Thoracic aorta (tissue), 2 donors: Measurements from ENCODE around the gene B4GALNT2. TPM values are rescaled to one million over a fixed set of nuclear protein-coding genes. Genes with fewer than 3 reads are reported as not detected.

ENCODE experiments used
- ATAC-seq: fragments of 150-250 bp; one replicate; pipeline ENCODE4 v1.8.0; 2017; ENCODE audit warnings: low read depth; ENCODE audit not compliant: insufficient number of reproducible peaks, low FRiP score
- DNase-seq: peaks from one replicate; pipeline ENCODE4 v3.0.0-alpha.2; 2020; ENCODE audit warnings: low spot score
- H3K27ac ChIP-seq, 2 donors: fragments of 200-600 bp; sonication (generic); 1 replicate in 1 of 2; 2 replicates in 1 of 2; pipeline ENCODE4 v1.5.1; 2016; ENCODE audit warnings: mild to moderate bottlenecking in 2 of 2, moderate library complexity in 2 of 2
- H3K27me3 ChIP-seq: fragments of 200-600 bp; sonication (generic); replicated peaks from 2 replicates; pipeline ENCODE4 v1.6.0; 2016; ENCODE audit warnings: mild to moderate bottlenecking; ENCODE audit not compliant: insufficient read depth
- H3K36me3 ChIP-seq: fragments of 200-600 bp; sonication (generic); one replicate; pipeline ENCODE4 v1.5.1; 2016
- H3K4me1 ChIP-seq, 2 donors: fragments of 200-600 bp; sonication (generic); 1 replicate in 1 of 2; 2 replicates in 1 of 2; pipeline versions ENCODE4 v1.5.1 to v1.6.0; 2016; ENCODE audit warnings: low read depth in 2 of 2, mild to moderate bottlenecking in 1 of 2; ENCODE audit not compliant: control insufficient read depth in 1 of 2
- H3K4me3 ChIP-seq: fragments of 200-600 bp; sonication (generic); 2 replicates; pipeline ENCODE4 v1.5.1; 2016; ENCODE audit warnings: mild to moderate bottlenecking
- H3K9me3 ChIP-seq: fragments of 200-600 bp; sonication (generic); 2 replicates; pipeline ENCODE4 v1.5.1; 2016
- CTCF ChIP-seq: fragments of 200-600 bp; sonication (generic); IDR thresholded peaks from one replicate; pipeline ENCODE4 v1.5.1; 2019; ENCODE audit warnings: antibody characterized with exemption
- total RNA-seq, 2 donors: library from RNA; depleted of rRNA; stranded (reverse); fragments of >200 nt; gene quantifications; one replicate each; pipeline versions ENCODE4 v1.1.0 to v1.2.3, GENCODE V29; 2016

Gene B4GALNT2
- total RNA-seq, 2 donors from 2014 or later = not detected

GRCh38 chr17:49195751-49196150, 63.2 kb downstream of the B4GALNT2 start:
- Histone ChIP-seq H3K4me3 (no peak overlapping the region), H3K27ac (no peak overlapping the region), H3K27me3 (no peaks in the 10 kb centered on the region), H3K9me3 (no peaks in the 10 kb centered on the region), H3K36me3 (no peaks in the 10 kb centered on the region), H3K4me1 (no peaks in the 10 kb centered on the region)
- ATAC-seq (no peak), DNase-seq (no peak)
- no peak for TF ChIP-seq CTCF

- Histone ChIP-seq H3K27ac (no peak overlapping the region), H3K4me3 (no peak overlapping the region), H3K4me1 (no peaks in the 10 kb centered on the region), H3K27me3 (no peaks in the 10 kb centered on the region), H3K36me3 (no peaks in the 10 kb centered on the region), H3K9me3 (no peaks in the 10 kb centered on the region)
- DNase-seq (no peak), ATAC-seq (no peak)
- TF ChIP-seq CTCF = no peak
These were observed 64.0 kb downstream of the B4GALNT2 start for GRCh38 chr17:49196520-49196919.

- no peak for TF ChIP-seq CTCF
- Histone ChIP-seq H3K4me1 (no peaks in the 10 kb centered on the region), H3K27ac (no peak overlapping the region), H3K27me3 (no peaks in the 10 kb centered on the region), H3K36me3 (no peaks in the 10 kb centered on the region), H3K9me3 (no peaks in the 10 kb centered on the region), H3K4me3 (no peak overlapping the region)
- no peak for ATAC-seq
- DNase-seq = no peak
These were observed 64.9 kb downstream of the B4GALNT2 start for GRCh38 chr17:49197346-49197998.

- no peak for TF ChIP-seq CTCF
- Histone ChIP-seq H3K4me3 (no peak overlapping the region), H3K27me3 (no peaks in the 10 kb centered on the region), H3K36me3 (no peaks in the 10 kb centered on the region), H3K9me3 (no peaks in the 10 kb centered on the region), H3K27ac (no peak overlapping the region), H3K4me1 (no peaks in the 10 kb centered on the region)
- ATAC-seq (no peak), DNase-seq (no peak)
These were observed 65.6 kb downstream of the B4GALNT2 start for GRCh38 chr17:49198211-49198610.

GRCh38 chr17:49200423-49201083, 68.0 kb downstream of the B4GALNT2 start:
- TF ChIP-seq CTCF = no peak
- DNase-seq (no peak), ATAC-seq (no peak)
- Histone ChIP-seq H3K4me3 (no peak overlapping the region), H3K36me3 (no peaks in the 10 kb centered on the region), H3K9me3 (no peaks in the 10 kb centered on the region), H3K4me1 (no peaks in the 10 kb centered on the region), H3K27me3 (no peaks in the 10 kb centered on the region), H3K27ac (no peak overlapping the region)
